ENCODE measurements around the gene PTCH2.

The PTCH2 gene

DNA sequence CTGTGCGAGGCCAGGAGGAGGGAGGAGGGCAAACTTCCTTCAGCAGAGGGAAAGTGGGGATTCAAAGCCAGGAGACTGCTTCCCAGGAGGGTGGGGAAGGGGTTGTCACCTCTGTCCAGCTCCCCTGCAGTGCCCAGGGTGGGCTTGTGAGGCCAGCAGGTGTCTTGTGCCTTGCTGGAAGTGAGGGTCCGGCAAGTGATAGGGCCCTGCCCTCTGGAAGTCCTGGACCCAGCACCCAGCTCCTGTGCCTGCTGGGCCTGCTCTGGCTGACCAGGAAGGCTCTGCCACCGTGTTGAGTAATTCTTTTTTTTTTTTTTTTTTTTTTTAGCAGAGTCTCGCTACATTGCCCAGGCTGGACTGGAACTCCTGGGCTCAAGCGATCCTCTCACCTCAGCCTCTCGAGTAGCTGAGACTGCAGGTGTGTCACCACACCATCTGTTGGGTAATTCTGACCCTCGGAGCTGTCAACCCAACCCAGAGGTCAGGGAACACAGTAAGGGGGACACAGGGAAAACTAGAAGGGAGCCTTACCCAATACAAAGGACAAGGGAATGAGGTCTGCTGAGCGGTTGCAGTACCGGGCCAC, 56.1 kb downstream of the PTCH2 start:
- Histone ChIP-seq H3K36me3 (ENCODE audit: control insufficient read depth in 2 of 2, insufficient read depth in 2 of 2, low read length in 2 of 2) (no peaks in the 10 kb centered on the region), H3K27me3 (ENCODE audit: control insufficient read depth in 1 of 2, insufficient read depth in 2 of 2, low read length in 2 of 2) (no peaks in the 10 kb centered on the region), H3K4me1 (ENCODE audit: control insufficient read depth, insufficient read depth, low read length) (peaks cover 32% of the 10 kb centered on the region), H3K27ac (ENCODE audit: low read length) (peak overlapping the region; percentile 31), H3K9ac (ENCODE audit: low read length in 2 of 2) (peak overlapping the region in 1 of 2 donors; percentile 72), H3K9me3 (ENCODE audit: control insufficient read depth in 2 of 2, low read length in 2 of 2) (no peaks in the 10 kb centered on the region), H3K4me3 (ENCODE audit: low read length in 2 of 2) (peak overlapping the region in 1 of 2 donors; percentile 75)

DNA sequence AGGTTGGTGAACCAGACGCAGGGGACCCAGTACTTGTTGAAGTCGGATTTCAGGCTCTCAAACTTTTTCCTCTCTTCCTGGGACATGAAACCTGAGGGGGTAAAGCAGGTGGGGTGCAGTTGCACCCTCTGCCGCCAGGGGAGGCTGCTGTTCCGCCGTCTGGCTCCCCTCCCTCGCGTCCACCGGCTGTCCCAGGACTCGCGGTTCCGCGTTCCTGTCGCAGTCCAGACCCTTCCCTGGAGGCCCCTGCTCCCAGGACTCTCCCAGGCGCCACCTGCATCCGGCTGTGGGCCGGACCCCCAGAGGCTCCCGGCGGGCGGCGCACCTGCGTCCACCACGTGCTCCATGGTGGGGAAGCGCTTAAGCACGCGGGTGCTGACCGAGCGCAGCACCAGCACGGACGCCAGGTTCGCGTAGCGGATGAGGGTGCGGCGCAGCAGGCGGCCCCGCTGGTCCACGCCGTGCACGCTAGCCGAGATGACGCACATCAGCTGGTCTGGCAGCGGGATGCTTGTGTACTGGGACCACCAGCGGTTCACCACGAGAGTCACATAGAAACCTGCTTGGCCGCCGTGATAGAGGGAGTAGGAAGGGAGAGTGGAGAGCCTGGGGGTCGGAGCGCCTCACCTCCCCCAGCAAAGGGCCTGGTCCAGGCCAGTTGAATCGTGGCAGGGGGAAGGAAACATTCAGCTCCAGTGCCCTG, 56.8 kb downstream of the PTCH2 start:
- H3K4me1 ChIP-seq (ENCODE audit: control insufficient read depth, insufficient read depth, low read length), result peaks cover 32% of the 10 kb centered on the region
- peak overlapping the region; percentile 62 to 75 for H3K4me3 ChIP-seq (ENCODE audit: low read length in 2 of 2)
- H3K9ac ChIP-seq (ENCODE audit: low read length in 2 of 2), result peak overlapping the region; percentile 35 to 72
- H3K9me3 ChIP-seq (ENCODE audit: control insufficient read depth in 2 of 2, low read length in 2 of 2), result no peaks in the 10 kb centered on the region
- no peaks in the 10 kb centered on the region for H3K36me3 ChIP-seq (ENCODE audit: control insufficient read depth in 2 of 2, insufficient read depth in 2 of 2, low read length in 2 of 2)
- H3K27me3 ChIP-seq (ENCODE audit: control insufficient read depth in 1 of 2, insufficient read depth in 2 of 2, low read length in 2 of 2), result no peaks in the 10 kb centered on the region
- H3K27ac ChIP-seq (ENCODE audit: low read length), result peak overlapping the region; percentile 31

DNA sequence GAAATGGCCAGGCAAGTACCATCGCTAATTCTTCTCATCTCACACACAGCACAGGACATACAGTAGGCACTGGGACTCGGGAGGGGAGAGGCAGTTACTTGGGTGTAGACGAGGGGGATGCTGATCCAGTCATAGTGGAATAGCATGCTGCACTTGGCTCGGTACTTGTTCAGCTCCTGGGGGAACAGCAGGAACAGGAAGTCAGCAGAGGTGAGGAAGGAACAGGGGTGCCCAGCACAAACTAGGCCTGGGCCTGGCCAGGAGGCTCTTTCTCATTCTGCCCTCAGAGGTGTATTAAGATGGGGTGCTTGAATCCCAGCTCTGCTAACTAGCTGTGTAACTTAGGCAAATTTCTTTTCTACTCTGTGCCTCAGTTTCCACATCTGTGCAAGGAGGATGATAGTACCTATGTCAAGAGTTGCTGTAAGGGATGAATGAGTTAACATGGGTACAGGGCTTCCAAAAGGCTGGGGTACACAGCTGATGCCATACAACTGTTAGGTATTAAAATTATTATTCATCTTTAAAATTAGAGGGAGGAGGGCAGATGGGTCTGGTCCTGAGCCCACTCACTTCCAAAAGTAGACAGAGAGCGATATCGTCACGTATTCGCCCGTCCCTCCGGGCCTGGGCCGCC, 57.4 kb downstream of the PTCH2 start:
- Histone ChIP-seq H3K27ac (ENCODE audit: low read length) (no peak overlapping the region), H3K9me3 (ENCODE audit: control insufficient read depth in 2 of 2, low read length in 2 of 2) (no peaks in the 10 kb centered on the region), H3K9ac (ENCODE audit: low read length in 2 of 2) (peak overlapping the region; percentile 35 to 72), H3K4me1 (ENCODE audit: control insufficient read depth, insufficient read depth, low read length) (peaks cover 32% of the 10 kb centered on the region), H3K36me3 (ENCODE audit: control insufficient read depth in 2 of 2, insufficient read depth in 2 of 2, low read length in 2 of 2) (peaks cover 0 to 4% of the 10 kb centered on the region in 2 donors), H3K4me3 (ENCODE audit: low read length in 2 of 2) (peak overlapping the region; percentile 62 to 75), H3K27me3 (ENCODE audit: control insufficient read depth in 1 of 2, insufficient read depth in 2 of 2, low read length in 2 of 2) (no peaks in the 10 kb centered on the region)

DNA sequence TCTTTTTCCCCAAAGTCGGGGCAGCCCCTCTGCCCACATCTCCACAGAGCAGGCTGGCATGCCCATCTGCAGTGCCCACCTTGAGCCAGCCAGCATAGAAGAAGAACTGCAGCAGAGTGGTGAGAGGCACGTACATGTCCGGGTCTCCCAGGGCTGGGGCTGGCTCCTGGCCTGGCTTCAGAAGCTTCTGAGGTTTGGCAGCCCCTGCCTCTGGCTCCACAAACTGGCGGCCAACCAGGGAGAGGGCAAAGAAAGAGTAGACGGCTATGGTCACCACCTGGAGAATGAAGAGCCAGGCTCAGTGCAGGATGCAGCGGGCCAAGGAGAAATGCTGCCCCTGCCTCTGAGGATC, 58.0 kb downstream of the PTCH2 start:
- Histone ChIP-seq H3K27me3 (ENCODE audit: control insufficient read depth in 1 of 2, insufficient read depth in 2 of 2, low read length in 2 of 2) (no peaks in the 10 kb centered on the region), H3K9ac (ENCODE audit: low read length in 2 of 2) (no peak overlapping the region), H3K36me3 (ENCODE audit: control insufficient read depth in 2 of 2, insufficient read depth in 2 of 2, low read length in 2 of 2) (peaks cover 0 to 6% of the 10 kb centered on the region in 2 donors), H3K4me1 (ENCODE audit: control insufficient read depth, insufficient read depth, low read length) (peaks cover 32% of the 10 kb centered on the region), H3K9me3 (ENCODE audit: control insufficient read depth in 2 of 2, low read length in 2 of 2) (no peaks in the 10 kb centered on the region), H3K4me3 (ENCODE audit: low read length in 2 of 2) (peak overlapping the region in 1 of 2 donors; percentile 71), H3K27ac (ENCODE audit: low read length) (no peak overlapping the region)

DNA sequence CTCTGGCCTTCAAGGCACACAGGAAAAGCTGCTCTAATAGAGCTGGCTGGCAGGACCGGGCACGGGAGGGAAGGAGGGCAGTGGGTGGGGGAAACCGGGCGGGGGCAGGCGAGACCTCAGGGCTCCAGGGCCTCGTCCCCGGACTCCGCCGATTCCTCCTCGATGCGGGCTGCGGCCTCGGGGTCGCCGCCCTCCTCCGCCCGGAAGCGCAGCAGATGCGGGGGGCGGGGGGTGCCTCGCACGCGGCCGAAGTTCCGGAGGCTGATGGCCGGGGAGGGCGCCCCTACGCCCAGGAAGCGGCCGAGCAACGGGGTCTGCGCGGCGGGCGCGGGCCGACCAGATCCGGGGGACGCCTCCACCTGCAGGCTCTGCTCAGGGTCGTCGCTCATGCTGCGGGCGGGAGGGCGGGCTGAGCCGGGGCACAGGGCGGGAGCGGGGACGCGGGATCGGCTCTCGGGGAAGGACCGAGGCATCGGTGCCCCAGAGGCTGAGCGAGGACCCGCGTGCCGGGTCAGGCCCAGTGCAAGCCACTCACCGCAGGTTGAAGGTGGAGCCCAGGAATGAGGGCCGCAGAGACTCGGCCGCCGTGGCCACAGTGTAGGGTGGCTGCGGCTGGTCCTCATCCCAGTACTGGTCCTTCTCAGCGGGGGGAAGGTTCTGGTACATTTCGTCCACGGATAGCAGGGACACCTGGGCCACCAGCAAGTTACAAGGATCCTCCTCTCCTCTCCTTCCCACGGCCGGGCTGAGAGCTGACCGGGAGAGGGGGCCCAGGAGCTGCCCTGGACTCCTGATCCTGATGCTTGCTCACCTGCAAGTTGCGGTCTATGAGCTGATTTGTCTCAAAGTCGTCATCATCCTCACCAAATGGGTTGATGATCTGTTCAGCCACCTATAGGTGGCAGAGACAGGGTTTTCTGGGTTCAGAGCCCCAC, 58.7 kb downstream of the PTCH2 start:
- Histone ChIP-seq H3K27me3 (ENCODE audit: control insufficient read depth in 1 of 2, insufficient read depth in 2 of 2, low read length in 2 of 2) (no peaks in the 10 kb centered on the region), H3K36me3 (ENCODE audit: control insufficient read depth in 2 of 2, insufficient read depth in 2 of 2, low read length in 2 of 2) (peaks cover 0 to 6% of the 10 kb centered on the region in 2 donors), H3K4me1 (ENCODE audit: control insufficient read depth, insufficient read depth, low read length) (peaks cover 32% of the 10 kb centered on the region), H3K9me3 (ENCODE audit: control insufficient read depth in 2 of 2, low read length in 2 of 2) (no peaks in the 10 kb centered on the region), H3K9ac (ENCODE audit: low read length in 2 of 2) (peak overlapping the region; percentile 24 to 60), H3K4me3 (ENCODE audit: low read length in 2 of 2) (peak overlapping the region; percentile 47 to 71), H3K27ac (ENCODE audit: low read length) (no peak overlapping the region)

DNA sequence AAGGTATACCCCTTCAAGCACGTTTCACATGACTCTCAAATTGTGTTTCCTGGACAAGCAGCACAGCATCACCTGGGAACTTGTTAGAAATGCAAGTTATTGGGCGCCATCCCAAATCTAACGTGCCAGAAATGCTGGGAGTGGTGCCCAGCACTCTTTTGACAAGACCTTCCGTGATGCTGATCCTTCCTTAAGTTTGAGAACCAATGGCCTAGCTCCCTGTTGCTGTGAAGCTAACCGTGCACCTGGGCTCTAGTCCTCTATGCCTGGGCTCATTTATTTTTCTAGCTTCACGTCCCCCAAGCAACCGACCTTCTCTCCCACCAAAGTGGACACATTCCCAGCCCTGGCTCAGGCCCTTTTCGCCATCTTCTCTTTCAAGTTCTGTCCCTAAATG, 59.4 kb downstream of the PTCH2 start:
- Histone ChIP-seq H3K4me3 (ENCODE audit: low read length in 2 of 2) (peak overlapping the region; percentile 6 to 71), H3K27me3 (ENCODE audit: control insufficient read depth in 1 of 2, insufficient read depth in 2 of 2, low read length in 2 of 2) (no peaks in the 10 kb centered on the region), H3K4me1 (ENCODE audit: control insufficient read depth, insufficient read depth, low read length) (peaks cover 32% of the 10 kb centered on the region), H3K9me3 (ENCODE audit: control insufficient read depth in 2 of 2, low read length in 2 of 2) (no peaks in the 10 kb centered on the region), H3K27ac (ENCODE audit: low read length) (no peak overlapping the region), H3K36me3 (ENCODE audit: control insufficient read depth in 2 of 2, insufficient read depth in 2 of 2, low read length in 2 of 2) (peaks cover 0 to 12% of the 10 kb centered on the region in 2 donors), H3K9ac (ENCODE audit: low read length in 2 of 2) (peak overlapping the region; percentile 24 to 60)

DNA sequence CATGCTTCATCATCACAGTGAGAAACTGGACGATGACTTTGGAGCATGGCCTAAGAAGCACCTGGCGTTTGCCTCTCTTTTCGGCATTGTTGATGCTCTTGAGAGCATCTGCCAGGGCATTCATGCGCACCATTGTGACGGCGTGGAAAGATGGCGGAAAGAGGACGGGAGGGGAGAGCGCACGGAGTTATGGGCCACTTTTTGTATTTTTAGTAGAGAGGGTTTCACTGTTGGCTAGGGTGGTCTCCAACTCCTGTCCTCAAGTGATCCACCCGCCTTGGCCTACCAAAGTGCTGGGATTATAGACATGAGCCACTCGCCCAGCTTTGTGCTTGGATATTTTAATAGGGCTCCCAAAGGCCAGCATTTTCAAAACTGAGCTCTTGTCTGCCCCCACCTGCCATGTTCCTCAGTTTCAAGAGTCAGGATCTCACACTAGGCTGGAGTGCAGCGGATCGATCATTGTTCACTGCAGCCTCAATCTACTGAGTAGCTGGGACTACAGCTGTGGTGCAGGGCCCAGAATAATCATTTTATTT, 62.4 kb downstream of the PTCH2 start:
- Histone ChIP-seq H3K27me3 (ENCODE audit: control insufficient read depth in 1 of 2, insufficient read depth in 2 of 2, low read length in 2 of 2) (no peaks in the 10 kb centered on the region), H3K36me3 (ENCODE audit: control insufficient read depth in 2 of 2, insufficient read depth in 2 of 2, low read length in 2 of 2) (peaks cover 16 to 26% of the 10 kb centered on the region in 2 donors), H3K9ac (ENCODE audit: low read length in 2 of 2) (no peak overlapping the region), H3K27ac (ENCODE audit: low read length) (no peak overlapping the region), H3K9me3 (ENCODE audit: control insufficient read depth in 2 of 2, low read length in 2 of 2) (no peaks in the 10 kb centered on the region), H3K4me1 (ENCODE audit: control insufficient read depth, insufficient read depth, low read length) (peaks cover 38% of the 10 kb centered on the region), H3K4me3 (ENCODE audit: low read length in 2 of 2) (no peak overlapping the region)

DNA sequence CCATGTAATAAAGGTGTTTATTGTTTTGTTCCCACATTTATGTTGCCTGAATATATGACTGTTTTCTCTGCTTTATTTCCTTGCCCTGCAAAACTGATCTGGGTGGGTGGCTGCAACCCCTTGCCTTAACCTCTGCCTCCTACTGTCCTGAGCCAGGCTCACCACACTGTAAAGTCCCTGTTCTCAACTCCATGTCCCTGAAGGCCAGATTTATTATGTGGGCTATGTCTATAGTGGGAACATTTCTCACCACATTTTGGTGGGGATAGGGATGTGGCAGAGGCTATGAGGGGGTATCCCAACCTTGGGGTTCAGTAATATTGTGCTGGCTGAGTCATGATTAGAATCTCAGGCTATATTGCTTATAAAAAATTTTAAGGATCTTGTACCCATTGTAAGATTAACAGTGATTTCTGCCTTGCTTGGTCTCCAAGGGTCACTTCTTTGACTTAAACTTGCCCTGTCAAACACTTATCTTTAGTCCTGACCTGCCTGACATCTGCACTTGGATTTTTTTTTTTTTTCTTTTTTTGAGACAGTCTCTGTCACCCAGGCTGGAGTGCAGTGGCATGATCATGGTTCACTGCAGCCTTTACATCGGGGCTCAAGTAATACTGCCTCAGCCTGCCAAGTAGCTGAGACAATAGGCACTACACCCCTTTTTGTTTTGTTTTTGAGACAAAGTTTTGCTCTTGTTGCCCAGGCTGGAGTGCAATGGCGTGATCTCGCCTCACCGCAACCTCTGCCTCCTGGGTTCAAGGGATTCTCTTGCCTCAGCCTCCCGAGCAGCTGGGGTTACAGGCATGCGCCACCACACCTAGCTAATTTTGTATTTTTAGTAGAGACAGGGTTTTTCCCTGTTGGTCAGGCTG, 64.1 kb downstream of the PTCH2 start:
- Histone ChIP-seq H3K27me3 (ENCODE audit: control insufficient read depth in 1 of 2, insufficient read depth in 2 of 2, low read length in 2 of 2) (no peaks in the 10 kb centered on the region), H3K4me1 (ENCODE audit: control insufficient read depth, insufficient read depth, low read length) (peaks cover 26% of the 10 kb centered on the region), H3K9ac (ENCODE audit: low read length in 2 of 2) (no peak overlapping the region), H3K4me3 (ENCODE audit: low read length in 2 of 2) (no peak overlapping the region), H3K27ac (ENCODE audit: low read length) (no peak overlapping the region), H3K36me3 (ENCODE audit: control insufficient read depth in 2 of 2, insufficient read depth in 2 of 2, low read length in 2 of 2) (peaks cover 16 to 26% of the 10 kb centered on the region in 2 donors), H3K9me3 (ENCODE audit: control insufficient read depth in 2 of 2, low read length in 2 of 2) (no peaks in the 10 kb centered on the region)

DNA sequence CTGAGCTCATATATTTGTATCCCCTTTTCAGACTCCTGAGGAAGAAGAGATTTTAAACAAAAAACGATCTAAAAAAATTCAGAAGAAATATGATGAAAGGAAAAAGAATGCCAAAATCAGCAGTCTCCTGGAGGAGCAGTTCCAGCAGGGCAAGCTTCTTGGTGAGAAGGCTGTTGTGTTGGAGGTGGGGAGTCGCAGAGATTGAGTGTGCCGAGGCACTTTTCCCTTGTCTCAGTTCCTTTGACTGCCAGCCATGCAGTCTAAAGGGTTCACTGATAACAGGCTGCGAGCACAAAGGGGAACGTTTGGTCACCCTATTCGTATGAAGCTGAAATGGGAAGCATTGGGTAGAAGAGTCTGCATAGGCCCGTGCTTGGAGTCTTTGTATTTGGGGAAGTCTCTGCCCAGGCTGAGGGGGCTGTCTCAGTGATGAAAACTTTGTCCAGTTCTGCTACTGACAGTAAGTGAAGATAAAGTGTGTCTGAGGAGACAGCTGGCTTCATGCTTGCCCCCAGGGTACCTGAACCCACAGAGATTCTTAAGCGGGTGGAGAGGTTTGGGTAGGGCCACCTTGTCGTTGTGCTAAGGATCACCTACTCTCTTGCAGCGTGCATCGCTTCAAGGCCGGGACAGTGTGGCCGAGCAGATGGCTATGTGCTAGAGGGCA, 65.0 kb downstream of the PTCH2 start:
- H3K27me3 ChIP-seq (ENCODE audit: control insufficient read depth in 1 of 2, insufficient read depth in 2 of 2, low read length in 2 of 2), result no peaks in the 10 kb centered on the region
- peaks cover 20% of the 10 kb centered on the region for H3K4me1 ChIP-seq (ENCODE audit: control insufficient read depth, insufficient read depth, low read length)
- peaks cover 16 to 26% of the 10 kb centered on the region in 2 donors for H3K36me3 ChIP-seq (ENCODE audit: control insufficient read depth in 2 of 2, insufficient read depth in 2 of 2, low read length in 2 of 2)
- no peak overlapping the region for H3K27ac ChIP-seq (ENCODE audit: low read length)
- H3K9me3 ChIP-seq (ENCODE audit: control insufficient read depth in 2 of 2, low read length in 2 of 2), result no peaks in the 10 kb centered on the region
- H3K9ac ChIP-seq (ENCODE audit: low read length in 2 of 2), result no peak overlapping the region
- H3K4me3 ChIP-seq (ENCODE audit: low read length in 2 of 2), result no peak overlapping the region
